Astrocyte of the cerebellum (primary cell): ENCODE results near the gene CNTNAP2.
"Not testable (repeated sequence)": the region's sequence is repeated elsewhere in the genome, so short reads cannot be mapped to it uniquely, and the experiment has no call there.

Experiments
- DNase-seq: peaks from one replicate; pipeline ENCODE4 v3.0.0-alpha.2; 2011; ENCODE audit warnings: low read depth
- H3K4me3 ChIP-seq: 2 replicates; pipeline ENCODE4 v1.5.1; 2011; ENCODE audit warnings: mild to moderate bottlenecking, low read depth, low read length, moderate library complexity
- in situ Hi-C: cut with HindIII; loops from 2 replicates; pipeline ENCODE4 v1.10.0; 2017; ENCODE audit warnings: low sequenced_read_pairs
- TF ChIP-seq, protein P1 (sequence below): IDR thresholded peaks from 2 replicates; pipeline ENCODE4 v1.5.1; 2012; ENCODE audit warnings: low read length, low read depth, moderate library complexity, mild to moderate bottlenecking; ENCODE audit errors: missing control alignments

Gene CNTNAP2

GRCh38 chr7:147798001-147798400, 1681.4 kb downstream of the CNTNAP2 start:
- H3K4me3 ChIP-seq = no peak overlapping the region
- TF ChIP-seq, protein P1, sequence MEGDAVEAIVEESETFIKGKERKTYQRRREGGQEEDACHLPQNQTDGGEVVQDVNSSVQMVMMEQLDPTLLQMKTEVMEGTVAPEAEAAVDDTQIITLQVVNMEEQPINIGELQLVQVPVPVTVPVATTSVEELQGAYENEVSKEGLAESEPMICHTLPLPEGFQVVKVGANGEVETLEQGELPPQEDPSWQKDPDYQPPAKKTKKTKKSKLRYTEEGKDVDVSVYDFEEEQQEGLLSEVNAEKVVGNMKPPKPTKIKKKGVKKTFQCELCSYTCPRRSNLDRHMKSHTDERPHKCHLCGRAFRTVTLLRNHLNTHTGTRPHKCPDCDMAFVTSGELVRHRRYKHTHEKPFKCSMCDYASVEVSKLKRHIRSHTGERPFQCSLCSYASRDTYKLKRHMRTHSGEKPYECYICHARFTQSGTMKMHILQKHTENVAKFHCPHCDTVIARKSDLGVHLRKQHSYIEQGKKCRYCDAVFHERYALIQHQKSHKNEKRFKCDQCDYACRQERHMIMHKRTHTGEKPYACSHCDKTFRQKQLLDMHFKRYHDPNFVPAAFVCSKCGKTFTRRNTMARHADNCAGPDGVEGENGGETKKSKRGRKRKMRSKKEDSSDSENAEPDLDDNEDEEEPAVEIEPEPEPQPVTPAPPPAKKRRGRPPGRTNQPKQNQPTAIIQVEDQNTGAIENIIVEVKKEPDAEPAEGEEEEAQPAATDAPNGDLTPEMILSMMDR = no peak
- no peak for DNase-seq
- in situ Hi-C loops = no loop called here

DNA sequence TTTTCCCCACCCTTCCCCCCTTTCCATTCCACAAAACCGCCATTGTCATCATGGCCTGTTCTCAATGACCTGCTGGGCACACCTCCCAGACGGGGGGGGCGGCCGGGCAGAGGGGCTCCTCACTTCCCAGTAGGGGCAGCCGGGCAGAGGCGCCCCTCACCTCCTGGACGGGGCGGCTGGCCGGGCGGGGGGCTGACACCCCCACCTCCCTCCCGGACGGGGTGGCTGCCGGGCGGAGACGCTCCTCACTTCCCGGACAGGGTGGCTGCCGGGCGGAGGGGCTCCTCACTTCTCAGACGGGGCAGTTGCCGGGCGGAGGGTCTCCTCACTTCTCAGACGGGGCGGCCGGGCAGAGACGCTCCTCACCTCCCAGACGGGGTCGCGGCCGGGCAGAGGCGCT, 1685.2 kb downstream of the CNTNAP2 start:
- DNase-seq, H3K4me3 ChIP-seq, in situ Hi-C loops: not testable (repeated sequence)

DNA sequence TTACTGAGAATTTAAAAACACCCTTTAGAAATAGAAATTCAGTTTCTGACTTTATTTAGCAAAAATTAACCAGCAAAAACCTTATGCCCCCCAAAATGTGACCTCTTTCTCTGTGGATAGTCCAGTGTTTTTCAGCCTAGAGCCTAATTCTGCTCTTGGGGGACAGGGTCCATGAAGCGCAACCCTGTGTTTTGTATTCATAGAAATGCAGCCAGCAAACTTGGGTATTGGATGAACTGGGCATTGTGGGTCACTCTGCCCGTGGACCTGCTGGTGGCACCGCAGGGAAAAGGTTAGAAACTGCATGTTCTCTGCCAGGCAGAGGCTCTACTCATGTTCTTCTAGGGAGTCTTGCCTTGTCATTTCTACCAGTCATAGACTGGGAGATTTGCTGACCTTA, 1686.5 kb downstream of the CNTNAP2 start:
- DNase-seq = no peak
- no peak overlapping the region for H3K4me3 ChIP-seq
- in situ Hi-C loops = no loop called here
- TF ChIP-seq, protein P1 = no peak

DNA sequence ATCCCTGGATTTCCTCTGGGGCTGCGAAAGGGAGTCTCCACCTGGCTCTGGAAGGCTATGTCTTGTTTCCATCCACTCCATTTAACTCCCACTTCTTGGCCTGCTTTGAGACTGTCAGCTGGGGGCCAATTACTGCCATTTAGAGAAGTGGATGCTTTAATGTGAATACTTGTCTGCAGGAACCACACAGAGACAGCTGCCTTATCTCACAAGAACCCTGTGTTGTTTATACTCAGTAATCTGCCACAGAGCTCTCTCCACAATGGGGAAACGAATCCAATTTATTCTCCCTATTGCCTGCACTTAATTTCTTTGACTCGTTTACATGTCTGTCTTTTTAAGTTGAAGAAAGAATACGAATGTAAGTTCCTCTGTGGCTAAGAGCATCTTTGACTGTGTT, 1687.0 kb downstream of the CNTNAP2 start:
- no peak for DNase-seq
- no peak overlapping the region for H3K4me3 ChIP-seq
- TF ChIP-seq, protein P1 = no peak
- in situ Hi-C loops = no loop called here

- DNase-seq = no peak
- in situ Hi-C loops = no loop called here
- no peak overlapping the region for H3K4me3 ChIP-seq
- TF ChIP-seq, protein P1 = no peak
Observed at GRCh38 chr7:147804032-147804431, 1687.4 kb downstream of the CNTNAP2 start.

DNA sequence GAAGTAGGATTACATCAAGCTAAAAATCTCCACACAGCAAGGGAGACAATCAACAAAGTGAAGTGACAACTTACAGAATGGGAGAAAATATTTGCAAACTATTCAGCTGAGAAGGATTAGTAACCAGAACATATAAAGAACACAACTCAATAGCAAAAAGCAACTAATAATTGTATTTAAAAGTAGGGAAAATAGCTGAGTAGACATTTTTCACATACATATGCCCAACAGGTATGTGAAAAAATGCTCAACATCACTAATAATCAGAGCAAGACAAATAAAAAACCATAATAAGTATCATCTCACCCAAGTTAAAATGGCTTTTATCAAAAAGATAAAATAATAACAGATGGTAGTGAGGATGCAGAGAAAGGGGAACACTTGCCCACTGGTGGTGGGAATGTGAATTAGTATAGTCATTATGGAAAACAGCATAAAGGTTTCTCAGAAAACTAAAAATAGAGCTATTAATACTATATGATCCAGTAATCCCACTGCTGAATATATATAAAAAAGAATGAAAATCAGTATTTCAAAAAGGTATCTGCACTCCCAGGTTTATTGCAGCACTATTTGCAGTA, 1689.5 kb downstream of the CNTNAP2 start:
- in situ Hi-C loops = no loop called here
- H3K4me3 ChIP-seq = no peak overlapping the region
- TF ChIP-seq, protein P1 = no peak
- no peak for DNase-seq

DNA sequence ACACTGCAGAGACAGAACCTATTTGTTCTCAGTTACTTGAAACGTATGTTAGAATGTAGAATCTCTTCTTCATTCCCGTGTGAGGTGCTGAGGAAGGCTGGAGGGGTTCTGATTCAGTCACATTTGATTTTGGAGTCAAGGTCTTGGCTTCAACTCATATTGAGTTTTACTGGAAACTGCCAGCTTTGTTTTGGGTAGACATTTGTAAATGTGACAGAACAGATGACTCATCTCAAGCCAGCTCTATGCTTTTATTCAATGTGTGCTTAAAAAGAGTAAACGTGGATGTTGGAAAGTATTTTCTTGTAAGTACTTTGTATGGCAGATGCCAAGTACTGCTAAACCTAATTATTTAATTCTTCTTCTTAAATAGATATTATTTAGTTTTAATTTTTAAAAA, 1693.2 kb downstream of the CNTNAP2 start:
- TF ChIP-seq, protein P1 = no peak
- in situ Hi-C loops = no loop called here
- DNase-seq = no peak

More for the DNA sequence above, 1693.2 kb downstream of the CNTNAP2 start:
- no peak overlapping the region for H3K4me3 ChIP-seq
